GM19240 (cell line): ENCODE measurements around the gene GADL1.

Source experiments
- DNase-seq: peaks from one replicate; pipeline ENCODE4 v3.0.0; 2011; ENCODE audit warnings: low spot score; ENCODE audit not compliant: insufficient read length

GADL1 gene

DNA sequence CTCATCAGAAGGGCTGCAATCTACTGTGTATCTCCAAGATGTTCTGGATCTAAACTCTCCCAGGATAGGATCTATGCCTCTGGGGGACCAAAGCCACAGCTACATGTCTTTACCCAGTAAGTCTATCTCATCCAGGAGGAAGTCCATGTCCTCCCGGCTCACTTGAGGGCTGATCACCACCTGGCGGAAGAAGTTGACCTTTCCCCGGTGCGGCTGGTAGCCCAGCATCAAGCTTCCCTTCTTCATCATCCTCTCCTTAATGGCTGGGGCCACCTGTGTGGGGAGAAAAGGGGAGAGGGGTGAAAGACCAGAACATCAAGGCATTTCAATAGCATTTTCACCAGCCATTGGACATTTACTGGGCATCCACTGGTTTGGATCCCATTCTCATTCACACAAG, 166.3 kb downstream of the GADL1 start:
- DNase-seq = no peak

DNA sequence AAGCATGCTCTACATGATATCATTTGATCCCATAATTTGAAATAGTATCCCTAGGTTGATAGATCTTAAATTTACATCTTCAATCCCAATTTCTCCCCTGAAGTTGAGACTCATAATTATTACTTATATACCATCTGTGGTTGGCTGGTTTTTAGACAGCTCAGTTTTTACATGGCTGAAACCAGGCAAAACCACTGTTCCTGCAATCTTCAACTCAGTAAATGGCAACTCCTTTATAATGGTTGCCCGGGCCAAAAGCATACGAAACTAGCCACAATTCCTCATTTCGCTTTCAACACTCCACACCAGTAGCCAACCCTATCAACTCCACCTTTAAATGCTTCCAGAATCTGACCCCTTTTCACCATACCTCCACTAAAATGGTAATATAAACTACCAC, 169.6 kb downstream of the GADL1 start:
- DNase-seq = no peak

DNA sequence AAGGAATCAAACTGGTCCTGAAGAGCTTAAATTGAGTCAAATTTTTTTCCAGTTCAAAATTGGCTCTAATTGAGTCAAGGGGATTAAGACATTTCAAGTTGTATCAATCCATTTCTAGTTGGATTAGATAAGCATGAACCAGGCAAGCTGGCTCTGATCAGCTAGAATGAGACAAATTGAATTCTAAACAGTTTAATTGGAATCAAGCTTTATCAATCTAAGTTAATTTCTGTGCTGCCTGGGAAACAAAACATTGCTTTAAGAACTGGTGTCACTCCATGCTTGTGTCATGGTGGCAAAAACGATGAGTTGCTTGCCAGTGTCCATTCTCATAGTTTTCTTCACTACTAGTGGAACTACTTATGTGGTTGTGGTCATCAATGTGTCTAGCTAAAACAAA, 171.2 kb downstream of the GADL1 start:
- DNase-seq = no peak

DNA sequence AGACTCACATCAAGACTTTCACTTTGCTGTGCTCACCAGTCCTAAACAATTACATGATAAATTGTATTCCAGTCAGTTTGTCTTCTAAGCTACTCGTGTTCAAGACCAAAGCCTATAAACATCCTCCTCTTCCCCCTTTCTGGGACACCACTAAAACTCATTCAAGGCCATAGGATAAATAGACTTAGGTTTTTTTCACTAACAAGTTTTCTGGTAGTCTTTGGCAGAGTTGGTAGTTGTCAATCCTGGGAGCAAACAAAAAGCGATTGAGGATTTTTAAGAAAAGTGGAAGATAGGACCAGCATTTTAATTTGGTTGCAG, 173.2 kb downstream of the GADL1 start:
- DNase-seq = no peak

DNA sequence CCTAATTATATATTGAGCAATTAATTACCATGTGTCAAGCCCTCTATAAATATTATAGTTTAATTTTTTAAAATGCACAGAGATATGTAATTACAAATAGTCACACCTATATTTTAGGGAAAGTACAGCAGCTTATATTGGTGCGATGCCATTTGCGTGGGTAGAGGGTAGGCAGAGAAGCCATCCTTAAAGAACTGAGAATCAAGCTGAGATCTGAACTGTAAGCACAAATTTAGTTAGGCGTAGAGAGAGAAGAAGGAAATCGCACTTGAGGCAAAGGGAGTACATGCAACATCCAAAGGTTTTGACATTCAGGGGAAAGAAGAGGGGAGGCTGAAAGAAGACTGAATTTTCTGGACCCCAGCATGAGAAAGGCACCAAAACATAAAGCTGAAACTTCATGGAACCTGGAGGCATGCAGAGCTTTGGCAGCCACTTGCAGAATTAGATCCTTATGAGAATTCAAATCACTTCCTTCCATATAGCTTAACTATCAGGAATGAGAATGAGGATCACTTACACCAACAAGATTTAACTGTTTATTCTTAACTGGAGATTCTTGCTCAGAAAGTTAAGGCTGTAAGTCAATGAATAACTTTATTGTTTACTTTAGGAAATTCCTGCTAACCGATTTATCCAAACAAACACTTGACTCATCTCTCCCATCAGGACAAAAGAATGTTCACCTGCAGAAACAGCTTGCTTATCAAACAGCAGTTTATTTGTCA, 173.7 kb downstream of the GADL1 start:
- no peak for DNase-seq

DNA sequence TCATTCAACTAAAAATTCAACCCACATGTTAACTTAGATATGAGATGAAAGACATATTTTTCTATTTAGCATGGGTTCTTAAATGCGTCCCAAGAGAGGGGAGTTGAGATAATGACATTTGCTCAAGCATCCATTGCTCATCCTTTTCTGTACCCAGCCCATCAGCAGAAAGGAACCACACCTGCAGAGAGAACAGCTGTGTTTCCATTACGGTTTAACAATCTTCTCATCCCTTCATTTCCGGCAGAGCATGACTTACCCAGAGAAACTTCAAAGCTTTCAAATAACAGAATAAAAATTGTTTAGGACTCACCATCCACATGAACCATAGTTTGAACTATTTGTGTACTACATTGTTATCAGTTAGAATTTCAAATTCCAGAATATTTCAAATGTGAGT, 174.9 kb downstream of the GADL1 start:
- DNase-seq = no peak

DNA sequence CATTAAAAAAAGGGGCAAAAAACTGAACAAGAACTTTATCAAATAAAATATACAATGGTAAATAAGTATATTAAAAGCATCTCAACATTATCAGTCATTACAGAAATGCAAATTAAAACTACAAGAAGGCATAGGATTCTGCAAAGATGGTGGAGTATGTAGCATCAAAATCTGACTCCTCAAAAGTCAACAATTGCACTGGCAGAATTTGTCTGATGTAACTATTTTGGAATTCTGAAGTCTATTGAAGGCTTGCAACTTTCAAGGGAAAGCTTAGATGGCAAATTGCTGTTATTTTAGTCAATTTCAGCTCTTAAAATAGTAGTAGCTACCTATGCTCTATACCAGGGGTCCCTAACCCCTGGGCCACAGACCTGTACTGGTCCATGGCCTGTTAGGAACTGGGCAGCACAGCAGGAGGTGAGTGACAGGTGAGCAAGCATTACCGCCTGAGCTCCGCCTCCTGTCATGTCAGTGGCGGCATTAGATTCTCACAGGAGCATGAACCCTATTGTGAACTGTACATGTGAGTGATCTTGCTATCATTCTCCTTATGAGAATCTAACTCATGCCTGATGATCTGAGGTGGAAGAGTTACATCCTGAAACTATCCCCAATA, 180.5 kb downstream of the GADL1 start:
- no peak for DNase-seq

DNA sequence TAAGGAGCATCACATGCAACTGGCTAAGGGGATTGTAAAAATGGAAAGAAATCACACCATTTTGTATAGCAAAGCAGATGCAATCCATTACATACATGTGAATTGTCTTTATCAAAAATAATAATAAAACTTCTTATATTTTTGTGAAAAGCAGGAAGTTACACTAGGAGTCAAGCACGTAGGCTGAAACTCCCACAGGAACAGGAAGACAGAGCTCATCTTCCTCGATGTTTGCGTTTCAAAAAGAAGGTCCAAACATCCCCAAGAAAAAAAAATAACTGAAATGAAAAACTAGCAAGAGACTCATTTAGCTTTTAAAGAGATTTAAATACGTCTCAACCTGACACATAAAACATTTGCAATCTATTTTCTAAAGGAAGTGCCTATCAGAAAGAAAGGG, 181.5 kb downstream of the GADL1 start:
- DNase-seq = no peak

DNA sequence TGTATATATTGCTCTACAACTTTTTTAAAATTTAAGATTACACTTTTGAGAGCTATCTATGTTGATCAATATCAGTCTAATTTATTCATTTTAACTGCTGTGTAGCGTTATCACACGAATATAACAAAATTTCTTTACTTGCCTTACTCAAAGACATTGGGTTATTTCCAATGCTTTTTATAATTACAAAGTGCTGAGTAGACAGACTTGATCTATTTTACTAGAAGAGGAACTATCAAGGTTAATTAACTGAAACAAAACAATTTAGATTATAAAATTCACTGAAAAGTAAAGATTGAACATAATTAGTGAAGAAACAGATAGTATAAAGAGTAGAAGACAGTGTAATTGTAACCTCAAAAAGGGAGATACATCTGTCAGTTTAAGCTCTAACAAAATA, 182.6 kb downstream of the GADL1 start:
- DNase-seq = no peak

DNA sequence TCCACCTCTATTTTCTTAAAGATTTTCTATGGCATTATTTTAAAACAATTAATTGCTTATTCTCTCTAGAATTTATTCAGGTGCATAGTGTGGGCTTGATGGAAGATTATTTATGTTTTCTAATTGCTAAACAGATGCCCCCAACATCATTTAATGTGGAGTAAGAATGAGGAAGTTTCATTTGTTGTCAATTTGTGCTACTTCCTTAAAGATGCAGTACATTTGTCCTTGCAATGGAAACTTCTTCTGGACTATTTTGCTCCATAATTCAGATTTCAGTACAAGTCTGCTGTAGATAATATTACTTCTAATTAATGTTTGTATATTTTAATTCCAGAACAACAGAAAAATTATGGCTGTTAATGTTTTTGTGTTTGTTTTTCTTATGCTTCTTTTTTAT, 183.3 kb downstream of the GADL1 start:
- no peak for DNase-seq

DNA sequence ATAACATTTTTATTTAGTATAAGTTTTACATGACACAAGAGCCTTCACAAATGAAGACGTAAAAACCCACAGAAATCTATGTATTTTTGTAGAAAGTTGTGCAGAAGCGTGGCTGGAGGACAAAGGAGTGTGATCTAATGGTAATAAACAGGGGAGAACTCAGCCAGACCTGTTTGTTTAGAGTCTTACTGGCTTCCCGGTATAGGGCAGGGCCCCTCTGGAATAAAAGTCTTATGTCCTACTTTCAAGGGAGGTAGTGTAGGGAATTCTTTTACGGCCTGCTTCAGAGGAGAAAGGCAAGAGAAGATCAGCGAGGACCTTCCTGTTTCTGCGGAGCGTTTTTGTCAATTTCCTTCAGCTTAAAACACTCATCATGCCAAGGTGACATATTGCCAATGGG, 184.4 kb downstream of the GADL1 start:
- DNase-seq = no peak

DNA sequence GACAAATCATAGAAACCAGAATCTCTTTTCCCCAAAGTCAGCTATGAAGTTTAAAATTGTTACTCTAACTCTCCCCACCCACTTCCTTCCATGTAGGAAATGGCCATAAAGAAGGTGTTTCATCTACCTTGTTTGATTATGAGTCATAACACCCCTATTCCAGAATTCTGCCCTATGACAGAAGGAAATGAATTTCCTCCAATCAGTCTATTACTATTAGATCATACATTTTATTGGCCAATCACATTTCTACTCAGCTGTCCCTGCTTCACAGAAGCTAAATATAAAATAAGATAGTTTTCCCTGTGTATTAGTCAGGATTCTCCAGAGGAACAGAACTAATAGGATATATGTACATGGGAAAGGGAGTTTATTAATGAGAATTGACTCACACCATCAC, 186.0 kb downstream of the GADL1 start:
- no peak for DNase-seq

DNA sequence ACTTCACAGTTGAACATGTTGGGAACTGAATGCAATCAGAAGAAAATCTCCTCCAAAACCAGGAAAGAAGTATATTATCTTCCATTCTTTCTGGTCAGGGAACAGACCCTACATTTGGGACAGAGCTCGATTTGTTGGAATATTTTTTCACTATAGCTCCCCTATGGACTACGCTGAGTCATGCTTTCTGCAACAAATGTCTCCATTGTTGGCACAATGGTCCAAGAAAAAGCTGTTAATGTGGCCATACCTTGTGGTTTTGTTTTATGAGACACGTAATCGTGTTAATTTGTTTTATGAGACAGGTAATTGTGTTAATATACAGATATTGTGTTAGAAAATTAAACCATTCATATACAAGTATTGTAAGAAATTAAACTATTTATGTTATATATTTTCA, 186.6 kb downstream of the GADL1 start:
- DNase-seq = no peak

DNA sequence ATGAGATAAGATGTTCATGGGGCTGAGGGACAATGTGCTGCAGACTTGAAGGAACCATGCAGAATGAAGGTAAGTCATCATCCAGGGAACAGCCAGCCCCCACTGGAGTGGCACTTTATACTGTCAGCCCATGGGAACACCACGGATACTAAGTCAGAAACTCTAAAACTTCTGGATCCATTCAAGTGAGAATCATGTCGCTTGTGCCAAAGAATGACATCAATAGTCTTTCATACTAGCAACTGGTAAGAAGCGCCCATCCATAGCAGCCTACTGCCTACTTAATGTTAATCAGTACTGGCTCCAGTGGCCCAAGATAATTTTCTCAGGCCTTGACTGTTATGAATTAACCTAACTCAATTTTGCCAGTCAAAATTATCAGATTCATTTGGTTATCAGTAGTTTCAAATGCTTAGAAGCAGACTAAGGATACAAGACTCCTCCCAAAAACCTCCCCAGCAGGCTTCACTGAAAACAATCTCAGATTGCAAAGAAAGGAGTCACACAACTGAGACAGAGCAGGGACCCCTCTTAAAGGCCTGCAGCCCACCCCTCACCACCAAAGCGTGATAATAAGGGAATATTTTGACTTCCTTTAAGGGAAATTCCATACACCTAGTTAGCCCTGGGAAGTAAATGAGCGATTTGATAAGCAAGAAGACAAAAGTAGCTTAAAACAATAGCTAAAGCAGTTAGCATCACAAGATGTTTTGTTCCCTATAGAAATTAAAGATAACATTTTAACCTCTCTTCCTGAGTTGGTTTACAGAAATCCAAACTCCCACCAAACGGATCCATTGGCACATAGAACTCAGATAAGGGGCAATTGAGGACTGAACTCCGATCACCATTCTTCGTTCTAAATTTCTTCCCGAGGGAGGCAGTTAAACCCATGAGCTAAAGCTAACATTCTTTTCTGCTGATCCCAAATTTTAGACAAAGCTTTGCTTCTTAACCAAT, 189.2 kb downstream of the GADL1 start:
- DNase-seq = no peak

DNA sequence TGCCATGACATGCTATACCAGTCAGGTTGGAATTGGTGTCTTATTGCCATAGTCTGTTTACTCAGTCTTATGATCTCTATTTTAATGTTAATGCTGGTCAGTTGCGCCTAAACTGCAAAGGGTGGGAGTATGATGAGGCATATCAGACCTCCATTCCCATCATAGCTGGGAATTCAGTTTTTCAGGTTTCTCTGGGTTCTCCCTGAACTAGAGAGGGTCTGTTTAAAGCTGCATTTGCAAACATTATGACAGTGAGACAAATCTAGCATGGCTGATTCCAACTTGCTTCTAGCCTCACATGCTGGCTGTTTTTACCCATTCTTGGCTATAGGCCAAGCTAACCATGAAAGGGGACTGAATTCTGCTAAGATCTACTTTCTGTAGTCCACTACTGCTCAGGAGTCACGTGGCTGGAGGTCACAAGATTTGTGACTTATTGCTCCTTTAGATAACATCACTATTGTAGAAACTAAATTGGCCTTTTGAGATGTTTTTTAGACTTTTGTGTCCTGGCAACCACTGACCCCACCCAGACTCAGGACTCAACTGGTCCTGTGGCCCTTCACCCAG, 191.5 kb downstream of the GADL1 start:
- no peak for DNase-seq

DNA sequence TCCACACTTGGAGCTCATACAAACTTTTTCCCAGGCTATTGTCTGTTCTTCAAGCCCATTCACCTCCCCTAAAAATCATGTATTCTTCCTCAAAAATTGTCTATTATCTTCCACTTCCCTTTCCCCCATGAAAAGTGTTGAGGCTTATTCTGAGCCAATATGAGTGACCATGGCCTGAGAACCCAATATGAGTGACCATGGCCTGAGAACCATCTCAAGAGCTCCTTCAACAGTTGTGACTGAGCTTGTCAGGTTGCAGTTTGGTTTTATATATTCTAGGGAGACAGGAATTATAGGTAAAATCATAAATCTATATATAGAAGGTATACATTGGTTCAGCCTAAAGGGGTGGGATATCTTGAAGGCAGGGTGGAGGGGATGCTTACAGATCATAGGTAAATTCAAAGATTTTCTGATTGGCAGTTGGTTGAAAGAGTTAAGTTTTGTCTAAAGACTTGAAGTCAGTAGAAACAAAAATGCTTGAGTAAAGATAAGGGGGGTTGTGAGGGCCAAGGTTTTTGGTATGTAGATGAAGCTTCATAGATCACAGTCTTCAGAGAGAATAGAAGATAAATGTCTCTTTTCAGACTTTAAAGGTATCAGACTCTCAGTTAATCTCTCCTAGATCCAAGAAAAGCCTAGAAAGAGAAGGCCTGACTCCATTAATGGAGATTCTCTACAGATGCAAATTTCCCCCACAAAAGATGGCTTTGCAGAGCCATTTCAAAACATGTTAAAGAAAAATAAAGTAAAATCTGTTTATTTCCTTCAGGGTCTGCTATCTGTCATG, 192.2 kb downstream of the GADL1 start:
- no peak for DNase-seq

DNA sequence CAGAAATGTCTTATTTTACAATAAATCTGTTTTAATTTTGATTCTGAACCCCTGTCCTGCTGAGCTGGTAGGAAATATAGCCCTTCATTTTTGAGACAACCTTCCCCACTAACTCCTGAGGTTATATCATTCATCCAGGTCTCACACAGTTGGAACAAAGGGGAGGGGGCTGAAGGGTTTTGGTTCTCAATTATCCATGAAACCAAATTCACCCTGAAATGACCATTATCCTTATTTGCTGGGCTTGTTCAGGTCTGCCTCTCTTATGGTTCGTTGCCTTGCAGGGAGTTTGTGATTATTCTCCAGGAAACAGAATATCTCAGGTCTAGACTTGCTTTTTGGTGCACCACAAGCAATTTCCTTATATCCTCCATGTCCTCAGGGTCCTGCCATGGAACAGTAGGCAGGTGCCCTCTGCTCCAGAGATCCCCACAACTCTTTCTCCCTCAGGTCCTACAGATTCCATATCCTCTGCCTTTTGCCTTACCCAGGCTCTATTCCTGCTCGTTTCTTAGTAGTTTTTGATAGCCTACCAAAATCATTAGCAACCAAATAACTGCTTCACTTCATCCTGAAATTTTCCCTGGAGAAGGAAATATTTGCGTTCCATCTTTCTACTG, 193.6 kb downstream of the GADL1 start:
- no peak for DNase-seq

DNA sequence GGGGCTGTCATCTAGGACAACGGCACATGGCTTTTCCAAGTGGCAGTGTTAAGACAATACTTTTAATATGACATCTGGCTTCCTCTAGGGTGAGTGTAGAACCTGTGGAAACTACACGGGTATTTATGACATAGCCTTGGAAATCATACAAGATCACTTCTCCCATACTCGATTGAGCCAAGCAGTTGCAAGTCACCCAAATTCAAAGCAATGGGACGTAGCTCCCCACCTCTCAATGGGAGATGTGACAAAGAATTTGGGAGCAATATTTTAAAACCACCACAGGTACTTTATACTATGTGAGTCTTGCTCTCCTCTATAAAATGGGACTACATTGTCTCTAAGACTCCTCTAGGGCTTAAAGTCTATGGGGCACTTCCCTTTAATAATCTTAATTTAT, 194.5 kb downstream of the GADL1 start:
- DNase-seq = no peak

DNA sequence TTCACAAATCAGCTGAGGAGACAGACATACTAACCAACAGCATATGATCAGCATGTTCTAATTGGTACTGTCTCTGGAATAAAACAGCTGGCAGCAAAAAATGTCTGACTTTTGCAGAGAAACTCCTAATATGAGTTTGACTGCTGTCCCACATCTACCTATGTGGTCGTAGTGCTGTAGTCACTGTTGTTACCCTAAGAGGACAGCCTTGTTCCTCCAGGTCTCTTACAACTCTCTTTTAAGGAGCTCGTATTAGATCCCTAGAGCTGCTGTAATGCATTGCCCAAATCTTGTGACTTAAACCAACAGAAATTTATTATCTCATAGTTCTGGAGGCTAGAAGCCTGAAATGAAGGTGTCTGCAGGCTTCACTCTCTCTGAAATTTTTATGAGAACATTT, 195.9 kb downstream of the GADL1 start:
- DNase-seq = no peak

DNA sequence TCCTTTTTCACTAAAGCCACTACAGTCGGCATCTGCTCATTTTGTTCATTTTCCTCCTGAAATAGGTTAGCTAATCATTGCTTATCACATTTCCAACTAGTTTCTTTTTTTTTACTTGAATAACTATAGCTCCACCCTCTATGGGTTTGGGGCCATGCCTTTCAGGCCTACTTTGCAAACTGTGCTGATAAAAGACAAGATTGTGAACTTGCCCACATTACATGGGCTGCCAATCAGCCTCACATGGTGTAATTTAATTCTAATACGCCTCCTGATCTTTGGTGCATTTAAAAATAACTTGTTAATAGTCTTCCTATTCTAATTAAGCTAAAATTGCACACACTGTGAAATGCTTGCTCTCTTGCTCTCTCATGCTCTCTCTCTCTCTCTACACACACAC, 197.6 kb downstream of the GADL1 start:
- no peak for DNase-seq

DNA sequence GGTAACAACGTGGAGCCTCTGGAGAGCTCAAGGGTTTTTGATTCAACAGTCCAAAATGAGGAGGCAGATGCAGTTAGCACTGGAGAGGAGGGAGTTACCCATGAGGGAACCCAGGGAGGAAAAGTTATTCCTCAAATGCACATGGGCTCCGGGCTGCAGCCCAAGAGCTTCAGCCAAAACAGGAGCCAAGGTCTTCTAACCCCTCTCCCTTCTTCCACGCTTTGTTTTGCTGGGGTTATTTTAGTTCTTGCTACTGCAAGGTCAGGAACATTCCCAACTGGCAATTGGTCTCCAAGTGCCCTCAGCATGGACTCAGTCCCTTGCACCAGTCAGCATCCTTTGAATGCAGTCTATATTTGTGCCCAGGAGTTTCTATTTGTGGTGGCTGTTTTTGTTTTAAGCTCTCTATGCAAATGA, 198.1 kb downstream of the GADL1 start:
- no peak for DNase-seq
